GM10847 (cell line): ENCODE measurements around the gene ABHD10.

Experiments used
- POLR2A ChIP-seq: IDR thresholded peaks from 2 replicates; pipeline ENCODE4 v1.6.1; 2011; ENCODE audit not compliant: insufficient read length; ENCODE audit errors: extremely low read depth

The ABHD10 gene

GRCh38 chr3:111979434-111980038 is 710 bp downstream of the ABHD10 start:
- TF ChIP-seq POLR2A, result no peak

- TF ChIP-seq POLR2A, result no peak
These were observed 2.1 kb downstream of the ABHD10 start for GRCh38 chr3:111980716-111981456.

- no peak for TF ChIP-seq POLR2A
These were observed 2.6 kb downstream of the ABHD10 start for GRCh38 chr3:111981457-111981763.

DNA sequence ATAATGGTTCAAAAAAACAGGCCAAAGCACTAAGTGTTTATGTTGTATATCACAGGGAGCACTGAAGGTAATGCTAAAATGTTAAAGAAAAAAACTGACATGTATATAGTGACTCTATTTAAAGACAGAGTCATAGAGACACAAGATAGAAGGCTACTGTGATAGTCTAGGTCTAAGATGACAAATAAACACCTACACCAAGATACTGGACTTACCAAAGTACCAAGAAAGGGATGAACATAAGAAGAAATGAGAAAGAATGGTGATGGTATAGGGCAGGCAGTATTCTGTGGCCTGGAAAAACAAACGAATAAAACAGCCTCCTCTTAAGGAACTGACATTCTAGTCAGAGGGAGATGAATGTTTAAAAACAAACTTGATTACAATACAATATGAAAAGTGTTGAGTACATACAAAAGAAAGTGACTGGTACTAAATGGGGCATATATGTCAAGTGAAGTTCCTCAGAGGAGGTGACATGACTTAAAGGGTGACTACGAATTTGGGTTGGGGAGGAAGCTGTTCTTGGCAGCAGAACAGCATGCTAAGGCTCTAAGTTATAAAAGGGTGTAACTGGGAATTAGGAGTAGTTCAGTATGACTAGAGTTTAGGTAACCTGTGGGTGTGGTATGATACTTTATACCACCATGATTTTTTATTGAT is 5.9 kb downstream of the ABHD10 start:
- no peak for TF ChIP-seq POLR2A

GRCh38 chr3:111986800-111987199 is 8.0 kb downstream of the ABHD10 start:
- TF ChIP-seq POLR2A, result no peak

- no peak for TF ChIP-seq POLR2A
These were observed 10.3 kb downstream of the ABHD10 start for GRCh38 chr3:111989061-111989678.

GRCh38 chr3:111993038-111993437 is 14.2 kb downstream of the ABHD10 start:
- no peak for TF ChIP-seq POLR2A

GRCh38 chr3:111998636-111999483 is 20.0 kb downstream of the ABHD10 start, which contains the start of gene TAGLN3:
TAGLN3 (plus strand) TSS chr3:111998922; CDS start chr3:111999423, 501 bp downstream.
- no peak for TF ChIP-seq POLR2A

GRCh38 chr3:111999484-112000324 is 20.9 kb downstream of the ABHD10 start:
- no peak for TF ChIP-seq POLR2A

DNA sequence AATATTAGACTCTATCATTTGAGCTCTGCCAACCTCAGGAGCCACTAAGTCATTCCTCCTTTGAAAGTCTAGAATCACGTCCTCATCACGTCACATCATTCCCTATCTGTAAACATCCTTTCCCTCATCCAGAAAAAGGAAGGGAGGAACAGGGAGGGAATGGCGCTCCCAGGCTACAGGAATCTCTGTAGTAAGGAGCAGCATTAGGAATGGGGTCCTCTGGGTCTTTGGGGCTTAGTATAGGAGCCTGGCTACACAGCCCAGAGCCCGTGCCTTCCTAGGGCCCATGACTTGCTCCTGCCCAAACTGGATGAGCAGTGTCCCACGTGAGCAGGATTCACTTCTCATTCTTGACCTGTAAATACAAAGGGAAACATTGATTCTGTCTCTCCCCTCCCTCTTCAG is 21.5 kb downstream of the ABHD10 start:
- no peak for TF ChIP-seq POLR2A

GRCh38 chr3:112000966-112001365 is 22.1 kb downstream of the ABHD10 start:
- no peak for TF ChIP-seq POLR2A

DNA sequence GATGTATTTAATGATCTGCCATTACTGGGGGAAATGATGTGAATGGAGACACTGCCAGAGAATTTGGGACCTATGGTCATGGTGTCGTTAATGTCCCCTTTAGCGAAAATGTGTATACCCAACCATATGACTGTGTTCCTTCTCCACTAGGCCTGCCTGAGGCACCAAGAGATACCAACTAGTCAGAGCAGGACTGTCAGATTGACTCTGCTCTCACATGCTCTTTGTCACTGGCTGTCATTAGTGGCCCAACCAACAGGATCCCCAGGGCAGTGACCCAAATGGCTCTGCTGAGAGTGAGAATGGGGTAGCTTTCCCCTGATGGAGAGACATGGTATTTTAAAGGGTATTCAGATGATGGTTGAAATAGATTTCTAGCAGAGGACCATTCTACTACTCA is 22.7 kb downstream of the ABHD10 start:
- no peak for TF ChIP-seq POLR2A

- no peak for TF ChIP-seq POLR2A
These were observed 23.5 kb downstream of the ABHD10 start for GRCh38 chr3:112002096-112002971.
